GM12864 (cell line): ENCODE data around the gene COL5A2.

ENCODE experiments used
- DNase-seq: peaks from one replicate; pipeline ENCODE4 v3.0.0-alpha.2; 2011; ENCODE audit warnings: low read depth
- H3K4me3 ChIP-seq: 2 replicates; pipeline ENCODE4 v1.5.1; 2011; ENCODE audit warnings: mild to moderate bottlenecking, low read depth, low read length, control low read depth
- CTCF ChIP-seq: IDR thresholded peaks from 2 replicates; pipeline ENCODE4 v1.5.1; 2011; ENCODE audit warnings: low read depth, mild to moderate bottlenecking, moderate library complexity, low read length, control low read depth, inconsistent platforms; ENCODE audit errors: missing control alignments

COL5A2 gene

GRCh38 chr2:189159273-189159672, 20.3 kb downstream of the COL5A2 start:
- no peak for DNase-seq
- H3K4me3 ChIP-seq, result no peak overlapping the region
- no peak for TF ChIP-seq CTCF

GRCh38 chr2:189157939-189158338, 21.6 kb downstream of the COL5A2 start:
- no peak for TF ChIP-seq CTCF
- no peak for DNase-seq
- H3K4me3 ChIP-seq, result no peak overlapping the region

- H3K4me3 ChIP-seq, result no peak overlapping the region
- no peak for TF ChIP-seq CTCF
- no peak for DNase-seq
Observed at GRCh38 chr2:189157456-189157855, 22.1 kb downstream of the COL5A2 start.

GRCh38 chr2:189155795-189156194, 23.8 kb downstream of the COL5A2 start:
- H3K4me3 ChIP-seq, result no peak overlapping the region
- no peak for DNase-seq
- TF ChIP-seq CTCF, result no peak

GRCh38 chr2:189153619-189154018, 25.9 kb downstream of the COL5A2 start:
- no peak for TF ChIP-seq CTCF
- no peak overlapping the region for H3K4me3 ChIP-seq
- DNase-seq, result no peak

- TF ChIP-seq CTCF, result no peak
- no peak overlapping the region for H3K4me3 ChIP-seq
- DNase-seq, result no peak
Observed at GRCh38 chr2:189152483-189152882, 27.1 kb downstream of the COL5A2 start.

- no peak for TF ChIP-seq CTCF
- H3K4me3 ChIP-seq, result no peak overlapping the region
- DNase-seq, result no peak
Observed at GRCh38 chr2:189151906-189152305, 27.7 kb downstream of the COL5A2 start.
